ENCODE data around the gene TPH2. TPM values are rescaled to one million over a fixed set of nuclear protein-coding genes. Genes with fewer than 3 reads are reported as not detected.

TPH2 gene
- total RNA-seq, 1 experiment from 2014 or later = 0.66 TPM

- H3K27me3 Mint-ChIP-seq (ENCODE audit: low read depth) = no peaks in the 10 kb centered on the region
- Histone ChIP-seq H2AFZ (ENCODE audit: low read length) (no peak overlapping the region), H3K79me2 (ENCODE audit: insufficient read depth, low read length) (no peaks in the 10 kb centered on the region), H3K4me2 (ENCODE audit: insufficient read depth, insufficient read length, low read length) (no peak overlapping the region), H3K14ac (ENCODE audit: insufficient read depth, low read length) (no peak overlapping the region), H3K4me1 (ENCODE audit: insufficient read depth, low read length) (no peaks in the 10 kb centered on the region), H4K5ac (ENCODE audit: insufficient read length, low read depth, low read length) (no peak overlapping the region), H3K56ac (ENCODE audit: insufficient read length, low read depth, low read length) (no peak overlapping the region), H3K79me1 (ENCODE audit: insufficient read depth, low read depth, low read length, poor library complexity, severe bottlenecking) (no peaks in the 10 kb centered on the region), H4K20me1 (ENCODE audit: control insufficient read depth, insufficient read depth, insufficient read length) (no peaks in the 10 kb centered on the region), H2BK120ac (ENCODE audit: low read depth, low read length, poor library complexity, severe bottlenecking) (no peak overlapping the region), H3K27ac (ENCODE audit: insufficient read length, low read depth, low read length) (no peak overlapping the region), H2BK12ac (ENCODE audit: insufficient read length, low read depth, low read length) (no peak overlapping the region), H3K23me2 (ENCODE audit: insufficient read length, low read depth, low read length, poor library complexity, severe bottlenecking) (no peaks in the 10 kb centered on the region), H2BK20ac (ENCODE audit: low read depth, low read length, poor library complexity, severe bottlenecking) (no peak overlapping the region), H3T11ph (ENCODE audit: low read length) (no peak overlapping the region), H4K91ac (ENCODE audit: insufficient read length, low read depth, low read length) (no peak overlapping the region), H3K9me3 (ENCODE audit: control insufficient read depth, low read depth, low read length) (no peaks in the 10 kb centered on the region), H3K9ac (ENCODE audit: extremely low read depth, insufficient read length, low read length) (no peak overlapping the region), H2AK5ac (ENCODE audit: insufficient read length, low read length) (no peak overlapping the region), H3K18ac (ENCODE audit: insufficient read length, low read depth, low read length) (no peak overlapping the region), H3K23ac (ENCODE audit: insufficient read length, low read depth, low read length) (no peak overlapping the region), H4K8ac (replicated peaks; ENCODE audit: insufficient read length, low read depth, low read length) (no peak overlapping the region), H2BK5ac (ENCODE audit: insufficient read length, low read length) (no peak overlapping the region), H3K4ac (ENCODE audit: low read depth, low read length) (no peak overlapping the region), H2BK15ac (ENCODE audit: low read depth, low read length) (no peak overlapping the region), H3K27me3 (ENCODE audit: insufficient read depth, low read length) (no peaks in the 10 kb centered on the region)
- peak; percentile 44; the same call in 2 of the 3 replicates for TF ChIP-seq CTCF (conservative IDR thresholded peaks at IDR 0.05)
- no peak overlapping the region for H3K27ac Mint-ChIP-seq
- no peaks in the 10 kb centered on the region for H3K4me1 Mint-ChIP-seq
- no peaks in the 10 kb centered on the region for H3K9me3 Mint-ChIP-seq
- DNase-seq = no peak
- H3K4me3 Mint-ChIP-seq = no peak overlapping the region
- no CpG with 5 or more reads among the region's 2 CpGs for WGBS (ENCODE audit: extremely low coverage, insufficient read length, low lambda C conversion rate)
- peaks cover 2 to 34% (median 33%) of the 10 kb centered on the region in 3 experiments; a peak in 6 of 7 replicates for H3K36me3 Mint-ChIP-seq (ENCODE audit: insufficient read depth in 1 of 3, low read depth in 3 of 3)
These were observed 38.6 kb upstream of the TPH2 start for GRCh38 chr12:71900091-71900490.

Data from H9 (cell line).